Neural progenitor cell (in vitro differentiated cells): ENCODE measurements around the gene CDX2. TPM values are rescaled to one million over a fixed set of nuclear protein-coding genes. Genes with fewer than 3 reads are reported as not detected.
"Not testable (repeated sequence)": the region's sequence is repeated elsewhere in the genome, so short reads cannot be mapped to it uniquely, and the experiment has no call there.

Experiments
- DNase-seq: peaks from one replicate; pipeline ENCODE4 v3.0.0-alpha.2; 2016; ENCODE audit warnings: low spot score
- H2AFZ ChIP-seq: fragments of 200-600 bp; sonication (generic); replicated peaks from 2 replicates; pipeline ENCODE4 v1.6.1; 2016; ENCODE audit warnings: antibody characterized with exemption
- H3F3A ChIP-seq: fragments of 200-600 bp; sonication (generic); 2 replicates; pipeline ENCODE4 v1.6.1; 2016; ENCODE audit warnings: antibody characterized with exemption, low read depth
- H3K27ac ChIP-seq: fragments of 200-600 bp; sonication (generic); 2 replicates; pipeline ENCODE4 v1.5.1; 2016; ENCODE audit warnings: mild to moderate bottlenecking
- H3K27me3 ChIP-seq: fragments of 200-600 bp; sonication (generic); 2 replicates; pipeline ENCODE4 v1.6.1; 2016; ENCODE audit warnings: mild to moderate bottlenecking, moderate library complexity
- H3K36me3 ChIP-seq: fragments of 200-600 bp; sonication (generic); 2 replicates; pipeline ENCODE4 v1.5.1; 2016
- H3K4me1 ChIP-seq: fragments of 200-600 bp; sonication (generic); 2 replicates; pipeline ENCODE4 v1.6.1; 2016; ENCODE audit warnings: mixed run types
- H3K4me2 ChIP-seq: fragments of 200-600 bp; sonication (generic); 2 replicates; pipeline ENCODE4 v1.6.1; 2016
- H3K4me3 ChIP-seq: fragments of 200-600 bp; sonication (generic); 2 replicates; pipeline ENCODE4 v1.5.1; 2016
- H3K79me2 ChIP-seq: fragments of 200-600 bp; sonication (generic); 2 replicates; pipeline ENCODE4 v1.6.1; 2016; ENCODE audit warnings: low read depth
- H3K9ac ChIP-seq: fragments of 200-600 bp; sonication (generic); 2 replicates; pipeline ENCODE4 v1.6.1; 2016
- H3K9me3 ChIP-seq: fragments of 200-600 bp; sonication (generic); 2 replicates; pipeline ENCODE4 v1.5.1; 2016; ENCODE audit warnings: low read depth
- H4K20me1 ChIP-seq: fragments of 200-600 bp; sonication (generic); 2 replicates; pipeline ENCODE4 v1.6.1; 2016; ENCODE audit warnings: low read depth
- H3K27ac Mint-ChIP-seq: 3 replicates; pipeline ENCODE4 v1.8.0; 2021; ENCODE audit warnings: mixed read lengths
- H3K27me3 Mint-ChIP-seq: 2 replicates; pipeline ENCODE4 v1.8.0; 2022; ENCODE audit warnings: low read depth, mild to moderate bottlenecking, inconsistent platforms, moderate library complexity, mixed read lengths; ENCODE audit not compliant: insufficient read depth
- H3K36me3 Mint-ChIP-seq: 3 replicates; pipeline ENCODE4 v1.8.0; 2021; ENCODE audit warnings: mixed read lengths
- H3K4me1 Mint-ChIP-seq: 3 replicates; pipeline ENCODE4 v1.8.0; 2021; ENCODE audit warnings: mixed read lengths
- H3K4me3 Mint-ChIP-seq: 3 replicates; pipeline ENCODE4 v1.8.0; 2021; ENCODE audit warnings: mild to moderate bottlenecking, moderate library complexity, mixed read lengths
- H3K9me3 Mint-ChIP-seq: 3 replicates; pipeline ENCODE4 v1.8.0; 2020; ENCODE audit warnings: mixed read lengths
- CTCF ChIP-seq: fragments of 200-600 bp; sonication (generic); IDR thresholded peaks from 2 replicates; pipeline ENCODE4 v1.5.1; 2017; ENCODE audit warnings: antibody characterized with exemption, mild to moderate bottlenecking
- EZH2 ChIP-seq: fragments of 200-600 bp; sonication (generic); IDR thresholded peaks from 2 replicates; pipeline ENCODE4 v1.6.1; 2017; ENCODE audit warnings: antibody characterized with exemption, mild to moderate bottlenecking, moderate library complexity
- EZH2phosphoT487 ChIP-seq: fragments of 200-600 bp; sonication (generic); IDR thresholded peaks from 2 replicates; pipeline ENCODE4 v1.6.1; 2017; ENCODE audit warnings: antibody characterized with exemption
- total RNA-seq: library from RNA; depleted of rRNA; stranded (reverse); fragments of >200 nt; gene quantifications from 2 replicates; pipeline ENCODE4 v1.2.3, GENCODE V29; 2015; ENCODE audit warnings: low replicate concordance

CDX2 gene
- total RNA-seq, 1 donor from 2014 or later, result not detected

- not testable (repeated sequence) for DNase-seq, H3K4me2 ChIP-seq, H3K36me3 ChIP-seq, H2AFZ ChIP-seq, H3K79me2 ChIP-seq, H3K9me3 Mint-ChIP-seq, H3K9me3 ChIP-seq, H3K27ac ChIP-seq, H3K4me3 Mint-ChIP-seq, H3K4me3 ChIP-seq, H3K9ac ChIP-seq, H3K36me3 Mint-ChIP-seq, H3K27ac Mint-ChIP-seq
- Histone ChIP-seq H3K4me1 (peaks cover 24% of the 10 kb centered on the region), H3K27me3 (peaks cover 100% of the 10 kb centered on the region), H3F3A (peaks cover 34% of the 10 kb centered on the region), H4K20me1 (peaks cover 99% of the 10 kb centered on the region)
- peaks cover 84% of the 10 kb centered on the region for H3K27me3 Mint-ChIP-seq
- H3K4me1 Mint-ChIP-seq, result peaks cover 29% of the 10 kb centered on the region
- TF ChIP-seq EZH2, result peak; percentile 36
These were observed 4.9 kb downstream of the CDX2 start for GRCh38 chr13:27964206-27964605.

- TF ChIP-seq EZH2phosphoT487, result peak; percentile 17
- no peak for TF ChIP-seq CTCF
- peak; percentile 60 for TF ChIP-seq EZH2
- Mint-ChIP-seq H3K4me1 (peaks cover 27% of the 10 kb centered on the region), H3K27me3 (peaks cover 89% of the 10 kb centered on the region)
These were observed 5.6 kb downstream of the CDX2 start for GRCh38 chr13:27963491-27963890.

GRCh38 chr13:27962982-27963381 lies 6.1 kb downstream of the CDX2 start:
- H3K27me3 ChIP-seq, result peaks cover 100% of the 10 kb centered on the region
- Mint-ChIP-seq H3K9me3 (no peaks in the 10 kb centered on the region), H3K27ac (no peak overlapping the region), H3K36me3 (no peaks in the 10 kb centered on the region), H3K4me3 (no peak overlapping the region), H3K4me1 (peaks cover 27% of the 10 kb centered on the region), H3K27me3 (peaks cover 93% of the 10 kb centered on the region)
- H3K4me3 ChIP-seq, result no peak overlapping the region
- no peak overlapping the region for H3K27ac ChIP-seq
- peak; percentile 20 for TF ChIP-seq EZH2
- TF ChIP-seq CTCF, result no peak
- TF ChIP-seq EZH2phosphoT487, result peak; percentile 19
- peaks cover 15% of the 10 kb centered on the region for H3K4me1 ChIP-seq
- no peaks in the 10 kb centered on the region for H3K79me2 ChIP-seq
- no peak overlapping the region for H3K9ac ChIP-seq
- H3K9me3 ChIP-seq, result no peaks in the 10 kb centered on the region
- no peaks in the 10 kb centered on the region for H3K36me3 ChIP-seq
- H3F3A ChIP-seq, result peaks cover 33% of the 10 kb centered on the region
- no peak overlapping the region for H2AFZ ChIP-seq
- no peak overlapping the region for H3K4me2 ChIP-seq
- H4K20me1 ChIP-seq, result peaks cover 99% of the 10 kb centered on the region
- DNase-seq, result no peak

More at GRCh38 chr13:27963491-27963890, 5.6 kb downstream of the CDX2 start:
- DNase-seq, result no peak
- Mint-ChIP-seq H3K9me3 (no peaks in the 10 kb centered on the region), H3K36me3 (no peaks in the 10 kb centered on the region), H3K4me3 (no peak overlapping the region), H3K27ac (no peak overlapping the region)
- H3K4me2 ChIP-seq, result no peak overlapping the region
- no peak overlapping the region for H2AFZ ChIP-seq
- no peaks in the 10 kb centered on the region for H3K79me2 ChIP-seq
- no peaks in the 10 kb centered on the region for H3K36me3 ChIP-seq
- no peak overlapping the region for H3K27ac ChIP-seq
- no peak overlapping the region for H3K9ac ChIP-seq
- H3K4me3 ChIP-seq, result no peak overlapping the region
- peaks cover 99% of the 10 kb centered on the region for H4K20me1 ChIP-seq
- H3F3A ChIP-seq, result peaks cover 33% of the 10 kb centered on the region
- H3K9me3 ChIP-seq, result no peaks in the 10 kb centered on the region
- peaks cover 19% of the 10 kb centered on the region for H3K4me1 ChIP-seq
- peaks cover 100% of the 10 kb centered on the region for H3K27me3 ChIP-seq

- Histone ChIP-seq H3K4me1 (peaks cover 15% of the 10 kb centered on the region), H3K4me3 (no peak overlapping the region), H2AFZ (no peak overlapping the region), H3K79me2 (no peaks in the 10 kb centered on the region), H3F3A (peaks cover 33% of the 10 kb centered on the region), H3K9ac (no peak overlapping the region), H3K4me2 (no peak overlapping the region), H3K36me3 (no peaks in the 10 kb centered on the region), H3K9me3 (no peaks in the 10 kb centered on the region), H3K27ac (no peak overlapping the region), H4K20me1 (peaks cover 96% of the 10 kb centered on the region), H3K27me3 (peaks cover 100% of the 10 kb centered on the region)
- Mint-ChIP-seq H3K27ac (no peak overlapping the region), H3K36me3 (no peaks in the 10 kb centered on the region), H3K27me3 (peaks cover 91% of the 10 kb centered on the region), H3K4me3 (peak overlapping the region; percentile 37), H3K4me1 (peaks cover 20% of the 10 kb centered on the region), H3K9me3 (no peaks in the 10 kb centered on the region)
- peak; percentile 26 for TF ChIP-seq EZH2phosphoT487
- TF ChIP-seq CTCF, result no peak
- peak; percentile 45 for DNase-seq
These were observed 6.8 kb downstream of the CDX2 start for GRCh38 chr13:27962128-27962841.
